ENCODE measurements around the gene BABAM1. TPM values are rescaled to one million over a fixed set of nuclear protein-coding genes. Genes with fewer than 3 reads are reported as not detected.
A peak's percentile ranks its signal among the peaks of the same experiment; 100 is the strongest.

Gene BABAM1
- total RNA-seq, 1 donor from 2014 or later: 92.5 TPM

GRCh38 chr19:17248011-17248776 lies 19.0 kb upstream of the BABAM1 start:
- Mint-ChIP-seq H3K27ac (ENCODE audit: unreplicated experiment) (no peak overlapping the region), H3K36me3 (ENCODE audit: unreplicated experiment) (no peaks in the 10 kb centered on the region), H3K4me1 (ENCODE audit: unreplicated experiment) (peaks cover 40% of the 10 kb centered on the region), H3K9me3 (ENCODE audit: unreplicated experiment) (no peaks in the 10 kb centered on the region), H3K27me3 (ENCODE audit: unreplicated experiment) (no peaks in the 10 kb centered on the region), H3K4me3 (ENCODE audit: unreplicated experiment) (no peak overlapping the region)
- no peak for DNase-seq (ENCODE audit: extremely low spot score, unreplicated experiment)
- TF ChIP-seq, protein P1, sequence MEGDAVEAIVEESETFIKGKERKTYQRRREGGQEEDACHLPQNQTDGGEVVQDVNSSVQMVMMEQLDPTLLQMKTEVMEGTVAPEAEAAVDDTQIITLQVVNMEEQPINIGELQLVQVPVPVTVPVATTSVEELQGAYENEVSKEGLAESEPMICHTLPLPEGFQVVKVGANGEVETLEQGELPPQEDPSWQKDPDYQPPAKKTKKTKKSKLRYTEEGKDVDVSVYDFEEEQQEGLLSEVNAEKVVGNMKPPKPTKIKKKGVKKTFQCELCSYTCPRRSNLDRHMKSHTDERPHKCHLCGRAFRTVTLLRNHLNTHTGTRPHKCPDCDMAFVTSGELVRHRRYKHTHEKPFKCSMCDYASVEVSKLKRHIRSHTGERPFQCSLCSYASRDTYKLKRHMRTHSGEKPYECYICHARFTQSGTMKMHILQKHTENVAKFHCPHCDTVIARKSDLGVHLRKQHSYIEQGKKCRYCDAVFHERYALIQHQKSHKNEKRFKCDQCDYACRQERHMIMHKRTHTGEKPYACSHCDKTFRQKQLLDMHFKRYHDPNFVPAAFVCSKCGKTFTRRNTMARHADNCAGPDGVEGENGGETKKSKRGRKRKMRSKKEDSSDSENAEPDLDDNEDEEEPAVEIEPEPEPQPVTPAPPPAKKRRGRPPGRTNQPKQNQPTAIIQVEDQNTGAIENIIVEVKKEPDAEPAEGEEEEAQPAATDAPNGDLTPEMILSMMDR (IDR thresholded peaks at IDR 0.05): no peak

DNA sequence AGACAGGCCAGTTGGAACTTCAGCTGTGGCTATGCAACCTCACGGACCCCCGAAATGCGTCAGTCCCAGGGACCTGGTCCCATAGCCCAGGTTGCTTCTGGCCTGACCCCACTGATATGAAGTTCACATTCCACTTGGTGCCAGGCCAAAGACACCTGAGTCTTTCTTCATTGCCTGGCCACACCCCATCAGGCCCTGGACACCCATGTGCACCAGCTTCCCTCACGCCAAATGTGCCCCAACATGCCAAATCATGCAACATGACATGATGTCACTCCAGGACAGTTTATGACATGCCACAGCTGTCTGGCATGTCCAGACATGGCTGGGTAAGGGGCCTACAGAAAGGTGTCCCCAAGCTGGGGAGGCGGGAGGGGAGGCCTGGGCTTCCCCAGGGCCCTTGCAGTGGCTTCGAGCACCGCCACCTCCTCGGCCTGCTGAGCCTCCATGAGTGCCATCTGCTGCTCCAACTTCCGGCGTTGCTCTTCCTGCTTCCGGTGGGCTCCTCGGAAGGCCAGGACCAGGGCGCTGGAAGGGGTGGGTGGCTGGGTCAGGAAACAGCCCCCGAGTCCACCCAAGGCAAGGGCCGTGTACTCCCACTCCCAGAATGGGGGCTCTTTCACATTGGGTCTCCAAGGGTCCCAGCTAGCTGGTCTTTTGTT lies 17.2 kb upstream of the BABAM1 start:
- peak overlapping the region; percentile 62 for H3K27ac Mint-ChIP-seq (ENCODE audit: unreplicated experiment)
- H3K4me1 Mint-ChIP-seq (ENCODE audit: unreplicated experiment): peaks cover 35% of the 10 kb centered on the region
- H3K9me3 Mint-ChIP-seq (ENCODE audit: unreplicated experiment): no peaks in the 10 kb centered on the region
- H3K36me3 Mint-ChIP-seq (ENCODE audit: unreplicated experiment): no peaks in the 10 kb centered on the region
- H3K27me3 Mint-ChIP-seq (ENCODE audit: unreplicated experiment): no peaks in the 10 kb centered on the region
- TF ChIP-seq, protein P1 (IDR thresholded peaks at IDR 0.05): no peak
- no peak for DNase-seq (ENCODE audit: extremely low spot score, unreplicated experiment)
- no peak overlapping the region for H3K4me3 Mint-ChIP-seq (ENCODE audit: unreplicated experiment)

- no peak for DNase-seq (ENCODE audit: extremely low spot score, unreplicated experiment)
- Mint-ChIP-seq H3K9me3 (ENCODE audit: unreplicated experiment) (no peaks in the 10 kb centered on the region), H3K27me3 (ENCODE audit: unreplicated experiment) (peaks cover 2% of the 10 kb centered on the region), H3K27ac (ENCODE audit: unreplicated experiment) (no peak overlapping the region), H3K36me3 (ENCODE audit: unreplicated experiment) (no peaks in the 10 kb centered on the region), H3K4me1 (ENCODE audit: unreplicated experiment) (peaks cover 8% of the 10 kb centered on the region), H3K4me3 (ENCODE audit: unreplicated experiment) (no peak overlapping the region)
- TF ChIP-seq, protein P1 (IDR thresholded peaks at IDR 0.05): no peak
Observed at GRCh38 chr19:17254636-17255035, 12.6 kb upstream of the BABAM1 start.

GRCh38 chr19:17255150-17255621 lies 12.1 kb upstream of the BABAM1 start:
- Mint-ChIP-seq H3K36me3 (ENCODE audit: unreplicated experiment) (no peaks in the 10 kb centered on the region), H3K27ac (ENCODE audit: unreplicated experiment) (no peak overlapping the region), H3K27me3 (ENCODE audit: unreplicated experiment) (peaks cover 2% of the 10 kb centered on the region), H3K9me3 (ENCODE audit: unreplicated experiment) (no peaks in the 10 kb centered on the region), H3K4me1 (ENCODE audit: unreplicated experiment) (peaks cover 8% of the 10 kb centered on the region), H3K4me3 (ENCODE audit: unreplicated experiment) (no peak overlapping the region)
- DNase-seq (ENCODE audit: extremely low spot score, unreplicated experiment): no peak
- TF ChIP-seq, protein P1 (IDR thresholded peaks at IDR 0.05): no peak

GRCh38 chr19:17256130-17256529 lies 11.1 kb upstream of the BABAM1 start:
- H3K27ac Mint-ChIP-seq (ENCODE audit: unreplicated experiment): no peak overlapping the region
- DNase-seq (ENCODE audit: extremely low spot score, unreplicated experiment): no peak
- peaks cover 8% of the 10 kb centered on the region for H3K4me1 Mint-ChIP-seq (ENCODE audit: unreplicated experiment)
- H3K27me3 Mint-ChIP-seq (ENCODE audit: unreplicated experiment): peaks cover 4% of the 10 kb centered on the region
- H3K4me3 Mint-ChIP-seq (ENCODE audit: unreplicated experiment): no peak overlapping the region
- TF ChIP-seq, protein P1 (IDR thresholded peaks at IDR 0.05): no peak
- no peaks in the 10 kb centered on the region for H3K36me3 Mint-ChIP-seq (ENCODE audit: unreplicated experiment)
- no peaks in the 10 kb centered on the region for H3K9me3 Mint-ChIP-seq (ENCODE audit: unreplicated experiment)
